Measurements from ENCODE around the gene SERPIND1.

Gene SERPIND1

DNA sequence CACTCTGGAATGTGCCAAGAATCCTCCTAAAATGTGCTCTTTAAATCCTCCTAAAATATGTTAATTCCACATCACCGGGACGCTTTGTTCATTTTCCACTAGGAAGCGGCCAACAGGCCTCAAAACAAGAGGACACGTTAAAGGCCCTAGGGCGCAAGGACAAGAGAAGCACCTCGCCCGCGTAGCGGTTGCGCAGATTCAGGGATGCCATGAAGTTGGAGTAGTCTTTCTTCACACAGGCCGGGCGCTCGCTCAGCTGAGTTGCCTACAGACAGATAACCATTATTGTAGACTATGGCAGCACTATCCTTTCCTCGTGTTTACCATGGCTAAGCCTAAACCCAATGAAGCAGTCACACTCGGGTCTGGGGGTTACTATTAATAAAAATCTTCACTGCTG is 29.5 kb upstream of the SERPIND1 start:
- TF ChIP-seq, protein P1, sequence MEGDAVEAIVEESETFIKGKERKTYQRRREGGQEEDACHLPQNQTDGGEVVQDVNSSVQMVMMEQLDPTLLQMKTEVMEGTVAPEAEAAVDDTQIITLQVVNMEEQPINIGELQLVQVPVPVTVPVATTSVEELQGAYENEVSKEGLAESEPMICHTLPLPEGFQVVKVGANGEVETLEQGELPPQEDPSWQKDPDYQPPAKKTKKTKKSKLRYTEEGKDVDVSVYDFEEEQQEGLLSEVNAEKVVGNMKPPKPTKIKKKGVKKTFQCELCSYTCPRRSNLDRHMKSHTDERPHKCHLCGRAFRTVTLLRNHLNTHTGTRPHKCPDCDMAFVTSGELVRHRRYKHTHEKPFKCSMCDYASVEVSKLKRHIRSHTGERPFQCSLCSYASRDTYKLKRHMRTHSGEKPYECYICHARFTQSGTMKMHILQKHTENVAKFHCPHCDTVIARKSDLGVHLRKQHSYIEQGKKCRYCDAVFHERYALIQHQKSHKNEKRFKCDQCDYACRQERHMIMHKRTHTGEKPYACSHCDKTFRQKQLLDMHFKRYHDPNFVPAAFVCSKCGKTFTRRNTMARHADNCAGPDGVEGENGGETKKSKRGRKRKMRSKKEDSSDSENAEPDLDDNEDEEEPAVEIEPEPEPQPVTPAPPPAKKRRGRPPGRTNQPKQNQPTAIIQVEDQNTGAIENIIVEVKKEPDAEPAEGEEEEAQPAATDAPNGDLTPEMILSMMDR (IDR thresholded peaks at IDR 0.05; ENCODE audit: low read depth, low read length): no peak
- no peak overlapping the region for H3K4me3 ChIP-seq (ENCODE audit: low read depth, low read length)
- DNase-seq (ENCODE audit: low read depth, low spot score): no peak
- in situ Hi-C loops (cut with HindIII; ENCODE audit: low sequenced_read_pairs): no loop called here

DNA sequence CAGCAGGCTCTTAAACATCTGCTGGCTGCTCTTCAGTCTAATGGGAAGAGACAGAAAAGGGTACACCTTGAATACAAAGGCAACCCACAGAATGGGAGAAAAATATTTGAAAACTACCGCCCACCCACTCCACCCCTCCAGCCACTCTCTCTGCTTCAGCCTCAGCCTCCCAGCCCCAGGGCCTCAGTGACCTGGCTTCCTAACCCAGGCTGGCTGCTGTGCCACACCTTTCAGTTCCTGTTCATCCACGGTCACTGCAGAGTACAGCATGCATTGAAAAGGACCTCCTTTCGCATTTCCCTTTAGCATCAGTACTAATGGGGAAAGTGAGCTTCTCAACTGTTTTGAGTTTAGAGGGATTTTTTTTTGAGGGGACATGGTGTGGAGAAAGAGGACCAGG is 28.8 kb upstream of the SERPIND1 start:
- DNase-seq (ENCODE audit: low read depth, low spot score): no peak
- H3K4me3 ChIP-seq (ENCODE audit: low read depth, low read length): no peak overlapping the region
- TF ChIP-seq, protein P1 (IDR thresholded peaks at IDR 0.05; ENCODE audit: low read depth, low read length): no peak
- in situ Hi-C loops (cut with HindIII; ENCODE audit: low sequenced_read_pairs): no loop called here

DNA sequence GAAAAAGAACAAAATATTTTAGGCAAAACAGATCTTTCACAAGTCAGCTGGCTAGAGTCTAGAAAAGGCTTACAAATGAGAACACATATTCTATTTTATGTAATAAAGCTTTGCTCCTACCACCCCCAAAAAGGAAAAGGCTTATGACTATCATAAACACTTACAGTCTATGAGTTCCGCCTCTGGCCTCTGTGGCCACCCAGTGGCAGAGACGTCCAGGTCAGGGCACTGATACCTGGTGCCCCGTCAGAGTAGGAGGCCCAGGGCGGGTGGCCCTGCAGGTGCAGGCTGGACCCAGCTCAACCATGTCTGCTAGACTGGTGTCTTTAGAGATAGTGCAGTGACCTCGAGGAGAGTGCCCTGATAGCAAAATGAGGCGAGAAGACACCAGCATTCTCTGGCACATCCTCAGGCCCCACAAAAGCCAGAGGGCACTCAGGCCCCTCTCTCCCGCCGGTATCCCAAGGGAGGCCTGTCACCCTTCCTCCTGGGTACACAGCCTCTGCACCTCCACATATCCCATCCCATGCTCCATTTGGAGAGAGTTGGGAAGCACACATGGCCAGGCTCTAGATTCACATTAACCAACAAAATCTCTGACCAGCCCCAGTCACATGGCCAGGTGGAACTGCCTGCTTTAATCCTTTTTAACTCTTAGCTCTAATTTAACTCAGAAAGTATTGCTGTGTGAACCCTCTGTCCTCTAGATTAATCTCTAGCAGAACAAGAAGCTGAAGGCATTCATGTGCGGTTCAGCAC is 27.3 kb upstream of the SERPIND1 start:
- TF ChIP-seq, protein P1 (IDR thresholded peaks at IDR 0.05; ENCODE audit: low read depth, low read length): no peak
- no peak for DNase-seq (ENCODE audit: low read depth, low spot score)
- in situ Hi-C loops (cut with HindIII; ENCODE audit: low sequenced_read_pairs): no loop called here
- no peak overlapping the region for H3K4me3 ChIP-seq (ENCODE audit: low read depth, low read length)

DNA sequence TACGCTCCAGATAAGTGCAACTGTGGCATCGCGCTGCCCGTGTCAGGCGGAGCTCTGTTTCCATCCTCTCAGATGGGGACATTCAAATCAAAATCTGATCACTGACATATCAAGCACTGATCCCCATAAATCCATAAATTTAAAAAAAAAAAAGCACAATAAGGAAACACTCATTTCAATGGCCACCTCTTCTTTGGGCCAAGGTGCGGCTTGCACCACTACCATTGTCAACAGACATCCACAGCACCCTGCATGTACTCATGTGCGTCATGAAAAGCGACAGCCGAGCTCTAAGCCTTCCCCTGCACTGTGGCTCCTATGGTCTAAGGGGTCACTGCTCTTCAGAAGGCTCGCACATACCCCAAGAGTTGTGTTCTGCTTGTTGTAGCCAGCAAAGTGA is 26.7 kb upstream of the SERPIND1 start:
- DNase-seq (ENCODE audit: low read depth, low spot score): no peak
- TF ChIP-seq, protein P1 (IDR thresholded peaks at IDR 0.05; ENCODE audit: low read depth, low read length): no peak
- in situ Hi-C loops (cut with HindIII; ENCODE audit: low sequenced_read_pairs): no loop called here
- H3K4me3 ChIP-seq (ENCODE audit: low read depth, low read length): no peak overlapping the region

DNA sequence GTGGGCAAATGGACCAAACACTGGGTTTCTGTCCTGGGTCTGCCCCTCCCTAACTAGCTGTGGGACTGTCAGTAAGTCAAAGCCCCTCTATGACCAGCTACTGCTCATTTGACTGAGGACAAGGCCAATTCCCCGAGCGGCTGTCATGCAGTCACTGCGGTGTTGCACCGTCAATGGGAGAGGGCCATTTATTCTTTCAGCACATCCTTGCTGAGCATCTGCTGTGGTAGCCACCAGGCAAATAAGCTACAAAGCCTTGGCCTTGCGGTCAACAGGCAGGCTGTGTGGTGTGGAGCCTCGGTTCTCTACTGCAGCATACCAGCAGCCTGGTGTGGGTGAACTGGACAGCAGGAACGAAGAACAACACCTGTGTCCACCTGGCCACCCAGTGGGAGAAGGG is 25.8 kb upstream of the SERPIND1 start:
- in situ Hi-C loops (cut with HindIII; ENCODE audit: low sequenced_read_pairs): no loop called here
- H3K4me3 ChIP-seq (ENCODE audit: low read depth, low read length): no peak overlapping the region
- no peak for DNase-seq (ENCODE audit: low read depth, low spot score)

DNA sequence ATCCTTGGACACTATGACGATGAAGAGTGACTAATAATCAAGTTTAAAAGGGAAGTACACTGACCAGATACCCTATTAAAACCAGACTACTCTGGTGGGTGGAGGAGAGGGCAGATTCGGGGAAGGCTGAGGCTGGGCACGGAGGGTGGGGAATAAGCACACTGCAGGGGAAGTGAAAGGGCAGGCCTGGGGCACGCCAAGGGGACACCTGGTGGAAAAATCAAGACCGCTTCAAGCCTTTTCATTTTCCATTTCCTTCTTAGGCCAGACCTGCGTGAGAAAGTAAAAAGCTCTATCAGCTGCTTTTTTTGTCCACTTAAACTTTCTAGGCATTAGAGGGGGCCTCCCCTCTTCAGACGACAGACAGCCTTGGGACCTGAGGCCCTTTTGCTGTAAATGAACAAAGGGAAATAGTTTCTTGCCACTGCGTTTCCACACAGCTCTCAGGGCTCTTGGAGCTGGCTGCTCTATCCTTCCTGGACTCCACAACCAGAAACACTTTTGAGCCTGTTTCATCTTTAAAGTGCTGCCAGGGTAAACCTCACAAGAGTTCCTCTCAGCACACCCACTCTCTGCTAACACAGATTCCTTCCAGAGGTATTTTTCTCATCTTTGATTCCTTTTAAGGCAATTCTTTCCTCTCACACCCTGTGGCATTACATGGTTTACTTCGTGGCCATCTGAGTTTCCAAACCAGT is 25.0 kb upstream of the SERPIND1 start:
- TF ChIP-seq, protein P1 (IDR thresholded peaks at IDR 0.05; ENCODE audit: low read depth, low read length): no peak
- DNase-seq (ENCODE audit: low read depth, low spot score): peak; percentile 63
- H3K4me3 ChIP-seq (ENCODE audit: low read depth, low read length): no peak overlapping the region
- in situ Hi-C loops (cut with HindIII; ENCODE audit: low sequenced_read_pairs): no loop called here

More for the DNA sequence above, 25.8 kb upstream of the SERPIND1 start:
- TF ChIP-seq, protein P1 (IDR thresholded peaks at IDR 0.05; ENCODE audit: low read depth, low read length): no peak

Data from astrocyte of the spinal cord (primary cell).